ENCODE results near the gene GSG1.
A peak's percentile ranks its signal among the peaks of the same experiment; 100 is the strongest.
"Not testable (repeated sequence)": the region's sequence is repeated elsewhere in the genome, so short reads cannot be mapped to it uniquely, and the experiment has no call there.

GSG1 gene

GRCh38 chr12:13084898-13085640 is 18.4 kb downstream of the GSG1 start:
- Histone ChIP-seq H3K27me3 (ENCODE audit: insufficient read depth, poor library complexity, severe bottlenecking) (no peaks in the 10 kb centered on the region), H3K27ac (replicated peaks) (no peak overlapping the region), H3K4me3 (replicated peaks; ENCODE audit: insufficient read depth, low read length) (no peak overlapping the region)
- TF ChIP-seq GABPA (IDR thresholded peaks at IDR 0.05; ENCODE audit: low read depth) (no peak), POLR2AphosphoS5 (IDR thresholded peaks at IDR 0.05; ENCODE audit: low read depth) (no peak), SPI1 (IDR thresholded peaks at IDR 0.05; ENCODE audit: borderline replicate concordance, low read depth) (no peak)
- TF ChIP-seq, protein P1, sequence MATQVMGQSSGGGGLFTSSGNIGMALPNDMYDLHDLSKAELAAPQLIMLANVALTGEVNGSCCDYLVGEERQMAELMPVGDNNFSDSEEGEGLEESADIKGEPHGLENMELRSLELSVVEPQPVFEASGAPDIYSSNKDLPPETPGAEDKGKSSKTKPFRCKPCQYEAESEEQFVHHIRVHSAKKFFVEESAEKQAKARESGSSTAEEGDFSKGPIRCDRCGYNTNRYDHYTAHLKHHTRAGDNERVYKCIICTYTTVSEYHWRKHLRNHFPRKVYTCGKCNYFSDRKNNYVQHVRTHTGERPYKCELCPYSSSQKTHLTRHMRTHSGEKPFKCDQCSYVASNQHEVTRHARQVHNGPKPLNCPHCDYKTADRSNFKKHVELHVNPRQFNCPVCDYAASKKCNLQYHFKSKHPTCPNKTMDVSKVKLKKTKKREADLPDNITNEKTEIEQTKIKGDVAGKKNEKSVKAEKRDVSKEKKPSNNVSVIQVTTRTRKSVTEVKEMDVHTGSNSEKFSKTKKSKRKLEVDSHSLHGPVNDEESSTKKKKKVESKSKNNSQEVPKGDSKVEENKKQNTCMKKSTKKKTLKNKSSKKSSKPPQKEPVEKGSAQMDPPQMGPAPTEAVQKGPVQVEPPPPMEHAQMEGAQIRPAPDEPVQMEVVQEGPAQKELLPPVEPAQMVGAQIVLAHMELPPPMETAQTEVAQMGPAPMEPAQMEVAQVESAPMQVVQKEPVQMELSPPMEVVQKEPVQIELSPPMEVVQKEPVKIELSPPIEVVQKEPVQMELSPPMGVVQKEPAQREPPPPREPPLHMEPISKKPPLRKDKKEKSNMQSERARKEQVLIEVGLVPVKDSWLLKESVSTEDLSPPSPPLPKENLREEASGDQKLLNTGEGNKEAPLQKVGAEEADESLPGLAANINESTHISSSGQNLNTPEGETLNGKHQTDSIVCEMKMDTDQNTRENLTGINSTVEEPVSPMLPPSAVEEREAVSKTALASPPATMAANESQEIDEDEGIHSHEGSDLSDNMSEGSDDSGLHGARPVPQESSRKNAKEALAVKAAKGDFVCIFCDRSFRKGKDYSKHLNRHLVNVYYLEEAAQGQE (IDR thresholded peaks at IDR 0.05; ENCODE audit: insufficient replicate concordance, low read depth) = no peak
- TF ChIP-seq, protein P2, sequence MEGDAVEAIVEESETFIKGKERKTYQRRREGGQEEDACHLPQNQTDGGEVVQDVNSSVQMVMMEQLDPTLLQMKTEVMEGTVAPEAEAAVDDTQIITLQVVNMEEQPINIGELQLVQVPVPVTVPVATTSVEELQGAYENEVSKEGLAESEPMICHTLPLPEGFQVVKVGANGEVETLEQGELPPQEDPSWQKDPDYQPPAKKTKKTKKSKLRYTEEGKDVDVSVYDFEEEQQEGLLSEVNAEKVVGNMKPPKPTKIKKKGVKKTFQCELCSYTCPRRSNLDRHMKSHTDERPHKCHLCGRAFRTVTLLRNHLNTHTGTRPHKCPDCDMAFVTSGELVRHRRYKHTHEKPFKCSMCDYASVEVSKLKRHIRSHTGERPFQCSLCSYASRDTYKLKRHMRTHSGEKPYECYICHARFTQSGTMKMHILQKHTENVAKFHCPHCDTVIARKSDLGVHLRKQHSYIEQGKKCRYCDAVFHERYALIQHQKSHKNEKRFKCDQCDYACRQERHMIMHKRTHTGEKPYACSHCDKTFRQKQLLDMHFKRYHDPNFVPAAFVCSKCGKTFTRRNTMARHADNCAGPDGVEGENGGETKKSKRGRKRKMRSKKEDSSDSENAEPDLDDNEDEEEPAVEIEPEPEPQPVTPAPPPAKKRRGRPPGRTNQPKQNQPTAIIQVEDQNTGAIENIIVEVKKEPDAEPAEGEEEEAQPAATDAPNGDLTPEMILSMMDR (IDR thresholded peaks at IDR 0.05; ENCODE audit: insufficient read depth, low read length) = no peak
- no peak for DNase-seq (ENCODE audit: low read depth in 1 of 2, low spot score in 1 of 2)

DNA sequence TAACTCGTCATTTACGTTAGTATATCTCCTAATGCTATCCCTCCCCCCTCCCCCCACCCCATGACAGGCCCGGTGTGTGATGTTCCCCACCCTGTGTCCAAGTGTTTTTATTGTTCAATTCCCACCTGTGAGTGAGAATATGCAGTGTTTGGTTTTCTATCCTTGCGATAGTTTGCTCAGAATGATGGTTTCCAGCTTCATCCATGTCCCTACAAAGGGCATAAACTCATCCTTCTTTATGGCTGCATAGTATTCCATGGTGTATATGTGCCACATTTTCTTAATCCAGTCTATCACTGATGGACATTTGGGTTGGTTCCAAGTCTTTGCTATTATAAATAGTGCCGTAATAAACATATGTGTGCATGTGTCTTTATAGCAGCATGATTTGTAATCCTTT is 19.8 kb downstream of the GSG1 start:
- DNase-seq (ENCODE audit: low read depth in 1 of 2, low spot score in 1 of 2); H3K27me3 ChIP-seq (ENCODE audit: insufficient read depth, poor library complexity, severe bottlenecking); H3K4me3 ChIP-seq (replicated peaks; ENCODE audit: insufficient read depth, low read length); H3K27ac ChIP-seq (replicated peaks): not testable (repeated sequence)

DNA sequence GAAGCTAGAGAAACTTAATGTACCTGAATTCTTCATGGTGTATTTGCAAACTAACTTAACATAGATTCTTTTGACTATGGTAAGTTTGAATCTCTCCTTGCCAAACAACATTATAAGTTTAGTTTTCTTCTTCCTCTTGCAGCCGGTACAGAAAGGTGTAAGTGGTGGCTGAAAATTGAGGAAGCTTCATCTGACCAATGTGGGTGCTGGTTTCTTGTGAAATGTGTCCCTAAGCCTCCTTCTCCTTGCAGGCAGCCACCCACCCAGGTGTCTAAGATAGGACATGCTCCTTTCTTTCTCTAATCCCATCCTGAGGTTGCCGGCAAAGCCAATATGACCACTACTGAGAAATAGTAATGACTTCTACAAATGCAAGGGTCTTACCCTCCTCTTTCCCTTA is 20.6 kb downstream of the GSG1 start:
- TF ChIP-seq, protein P2 (IDR thresholded peaks at IDR 0.05; ENCODE audit: insufficient read depth, low read length) = no peak
- TF ChIP-seq SPI1 (IDR thresholded peaks at IDR 0.05; ENCODE audit: borderline replicate concordance, low read depth) (peak; percentile 43; the same call in 1 of the 2 replicates), POLR2AphosphoS5 (IDR thresholded peaks at IDR 0.05; ENCODE audit: low read depth) (no peak)
- no peak overlapping the region; the same call in 1 of the 2 replicates for H3K27ac ChIP-seq (replicated peaks)
- peak in 1 of 2 experiments; percentile 76 for DNase-seq (ENCODE audit: low read depth in 1 of 2, low spot score in 1 of 2)

GRCh38 chr12:13080266-13080665 is 23.2 kb downstream of the GSG1 start:
- no peak overlapping the region for H3K4me3 ChIP-seq (replicated peaks; ENCODE audit: insufficient read depth, low read length)
- no peak overlapping the region for H3K27ac ChIP-seq (replicated peaks)
- no peak for TF ChIP-seq SPI1 (IDR thresholded peaks at IDR 0.05; ENCODE audit: borderline replicate concordance, low read depth)
- TF ChIP-seq, protein P1 (IDR thresholded peaks at IDR 0.05; ENCODE audit: insufficient replicate concordance, low read depth) = no peak
- TF ChIP-seq, protein P2 (IDR thresholded peaks at IDR 0.05; ENCODE audit: insufficient read depth, low read length) = no peak
- H3K27me3 ChIP-seq (ENCODE audit: insufficient read depth, poor library complexity, severe bottlenecking) = no peaks in the 10 kb centered on the region
- DNase-seq (ENCODE audit: low read depth in 1 of 2, low spot score in 1 of 2) = no peak

More for the DNA sequence above, 20.6 kb downstream of the GSG1 start:
- Histone ChIP-seq H3K27me3 (ENCODE audit: insufficient read depth, poor library complexity, severe bottlenecking) (no peaks in the 10 kb centered on the region), H3K4me3 (replicated peaks; ENCODE audit: insufficient read depth, low read length) (no peak overlapping the region)
